Measurements from ENCODE around the gene LRRC4C.

- TF ChIP-seq NR2F2 (IDR thresholded peaks at IDR 0.05) (no peak), CTCF (IDR thresholded peaks at IDR 0.05; ENCODE audit: low read depth, low read length, missing input control) (no peak), JUND (IDR thresholded peaks at IDR 0.05) (no peak), GABPA (IDR thresholded peaks at IDR 0.05 in 1 of 2, conservative IDR thresholded peaks at IDR 0.05 in 1 of 2) (no peak), SP1 (IDR thresholded peaks at IDR 0.05) (no peak), REST (IDR thresholded peaks at IDR 0.05) (no peak), RAD21 (IDR thresholded peaks at IDR 0.05) (no peak), TAF1 (conservative IDR thresholded peaks at IDR 0.05) (no peak)
These were observed 1169.3 kb downstream of the LRRC4C start for GRCh38 chr11:40290171-40290631.

All from liver (tissue), 3 donors.